AG09319 (cell line): ENCODE measurements around the gene ASB4.
"Not testable (repeated sequence)": the region's sequence is repeated elsewhere in the genome, so short reads cannot be mapped to it uniquely, and the experiment has no call there.

Experiments used
- DNase-seq: peaks from one replicate; pipeline ENCODE4 v3.0.0-alpha.2; 2010; ENCODE audit warnings: low read depth; ENCODE audit errors: extremely low read depth
- CTCF ChIP-seq: IDR thresholded peaks from 2 replicates; pipeline ENCODE4 v1.5.1; 2011; ENCODE audit warnings: low read depth, mild to moderate bottlenecking, inconsistent platforms, low read length, moderate library complexity

Gene ASB4

GRCh38 chr7:95501261-95501832, 15.6 kb downstream of the ASB4 start:
- TF ChIP-seq CTCF: no peak
- DNase-seq: no peak

GRCh38 chr7:95502403-95502802, 16.7 kb downstream of the ASB4 start:
- DNase-seq: no peak

GRCh38 chr7:95503271-95504131, 17.8 kb downstream of the ASB4 start:
- no peak for TF ChIP-seq CTCF
- DNase-seq: no peak

More at GRCh38 chr7:95502403-95502802, 16.7 kb downstream of the ASB4 start:
- no peak for TF ChIP-seq CTCF

- not testable (repeated sequence) for DNase-seq
Observed at GRCh38 chr7:95504132-95504588, 18.4 kb downstream of the ASB4 start.

- no peak for TF ChIP-seq CTCF
- DNase-seq: no peak
Observed at GRCh38 chr7:95508780-95509179, 23.0 kb downstream of the ASB4 start.

- TF ChIP-seq CTCF: no peak
- no peak for DNase-seq
Observed at GRCh38 chr7:95509199-95509598, 23.5 kb downstream of the ASB4 start.

GRCh38 chr7:95511716-95512260, 26.0 kb downstream of the ASB4 start:
- DNase-seq: peak; percentile 44
- peak; percentile 94 for TF ChIP-seq CTCF
